ENCODE data around the gene FDXR.
A peak's percentile ranks its signal among the peaks of the same experiment; 100 is the strongest.

Gene FDXR

DNA sequence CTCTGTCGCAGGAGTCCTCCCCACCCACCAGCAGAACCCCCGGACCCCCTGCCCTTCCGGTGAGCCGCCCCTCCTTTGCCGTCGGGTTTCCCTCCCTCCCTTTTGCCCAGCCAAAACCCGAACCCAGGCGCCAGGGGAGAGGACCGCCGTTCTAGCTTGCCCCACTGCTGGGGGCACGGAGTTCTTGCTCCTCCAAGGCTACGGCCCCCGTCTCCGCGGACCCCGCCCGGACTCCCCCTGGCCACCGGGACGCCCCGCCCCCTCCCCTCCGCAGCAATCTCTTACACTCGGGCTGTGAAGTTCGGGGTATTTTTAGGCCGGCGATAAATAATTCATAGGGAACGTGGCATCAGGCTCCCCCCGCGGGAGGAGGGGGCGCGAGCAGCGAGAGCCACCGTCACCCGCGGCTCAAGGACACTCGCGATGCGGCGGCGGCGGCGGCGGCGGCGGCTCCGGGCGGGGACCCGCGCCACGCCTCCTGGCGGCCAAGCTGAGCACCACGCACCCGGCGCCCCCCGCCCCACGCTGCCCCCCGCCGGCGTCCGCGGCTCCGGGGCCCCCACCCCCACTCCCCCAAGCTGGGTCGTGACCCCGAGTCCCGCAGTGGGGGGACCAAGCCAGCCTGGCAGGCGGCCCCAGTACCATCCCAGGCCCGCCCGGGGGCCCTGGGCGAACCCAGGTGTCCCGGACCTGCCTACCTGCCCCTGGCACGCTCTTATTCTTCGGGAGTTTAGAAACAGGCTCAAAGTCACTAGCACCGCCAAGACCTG, 13.2 kb downstream of the FDXR start, which contains the start of gene GRIN2C:
GRIN2C (minus strand) TSS at position 427 of the 770 bp plus-strand sequence. CDS start 4,793 bp downstream, outside the sequence.
- no peak for DNase-seq (ENCODE audit: low read depth in 1 of 2, low spot score in 1 of 2)

- no peak for DNase-seq (ENCODE audit: low read depth in 1 of 2, low spot score in 1 of 2)
Observed at GRCh38 chr17:74858672-74859458, 13.9 kb downstream of the FDXR start.

DNA sequence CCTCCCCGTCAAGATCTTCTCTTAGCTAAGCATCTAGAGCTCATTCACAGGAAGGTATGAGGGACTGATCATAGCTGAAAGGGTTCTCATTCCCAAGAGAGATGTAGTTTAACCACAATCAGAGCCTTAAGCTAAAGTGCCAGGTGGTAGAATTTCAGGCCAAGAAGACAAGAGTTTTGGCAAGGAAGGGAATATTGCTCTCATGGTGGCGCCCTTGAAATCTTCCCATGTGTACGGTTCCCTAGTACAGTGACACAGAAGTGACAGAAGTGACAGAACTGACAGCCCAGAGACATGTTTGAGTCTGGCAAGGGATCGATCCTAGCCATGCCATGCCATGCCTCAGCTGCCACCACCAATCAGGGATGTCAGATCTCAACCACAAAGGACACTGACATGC, 15.6 kb downstream of the FDXR start:
- no peak for DNase-seq (ENCODE audit: low read depth in 1 of 2, low spot score in 1 of 2)

- DNase-seq (ENCODE audit: low read depth in 1 of 2, low spot score in 1 of 2) = no peak
Observed at GRCh38 chr17:74856112-74856511, 16.7 kb downstream of the FDXR start.

DNA sequence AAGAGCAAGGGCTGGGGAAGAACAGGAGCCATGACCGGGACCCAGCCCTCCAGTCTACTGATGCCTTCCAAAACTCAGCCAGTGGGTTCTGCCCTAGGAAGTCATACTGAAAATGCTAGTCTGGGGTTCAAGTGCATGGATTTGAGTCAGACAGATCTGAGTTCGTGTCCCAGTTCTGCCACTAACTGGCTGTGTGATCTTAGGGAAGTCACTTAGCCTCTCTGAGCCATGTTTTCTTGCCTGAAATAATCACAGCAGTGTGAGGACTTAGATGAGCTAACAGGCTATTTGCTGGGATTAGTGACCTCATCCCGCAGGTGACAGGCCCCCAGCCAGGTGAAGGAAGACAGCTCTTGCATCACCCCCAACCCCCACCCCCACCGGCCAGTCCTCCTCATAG, 17.5 kb downstream of the FDXR start:
- no peak for DNase-seq (ENCODE audit: low read depth in 1 of 2, low spot score in 1 of 2)

DNA sequence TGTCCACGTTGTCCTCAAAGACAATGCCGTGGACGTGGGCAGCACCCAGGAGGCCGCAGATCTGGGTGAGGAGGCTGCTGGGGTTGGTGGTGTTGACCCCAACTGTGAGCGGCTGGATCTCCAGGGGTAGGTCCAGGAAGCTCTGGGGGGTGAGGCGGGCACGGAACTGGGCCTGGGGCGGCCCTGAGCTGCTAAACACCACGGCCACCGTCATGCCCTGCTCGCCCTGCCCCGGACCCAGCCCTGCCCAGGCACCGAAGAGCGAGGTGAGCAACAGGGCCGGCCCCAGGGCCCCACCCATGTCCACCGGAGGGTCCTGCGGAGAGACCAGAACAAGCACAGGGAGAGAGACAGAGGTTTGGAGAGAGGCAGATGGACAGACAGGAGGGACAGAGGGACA, 18.0 kb downstream of the FDXR start:
- no peak for DNase-seq (ENCODE audit: low read depth in 1 of 2, low spot score in 1 of 2)

DNA sequence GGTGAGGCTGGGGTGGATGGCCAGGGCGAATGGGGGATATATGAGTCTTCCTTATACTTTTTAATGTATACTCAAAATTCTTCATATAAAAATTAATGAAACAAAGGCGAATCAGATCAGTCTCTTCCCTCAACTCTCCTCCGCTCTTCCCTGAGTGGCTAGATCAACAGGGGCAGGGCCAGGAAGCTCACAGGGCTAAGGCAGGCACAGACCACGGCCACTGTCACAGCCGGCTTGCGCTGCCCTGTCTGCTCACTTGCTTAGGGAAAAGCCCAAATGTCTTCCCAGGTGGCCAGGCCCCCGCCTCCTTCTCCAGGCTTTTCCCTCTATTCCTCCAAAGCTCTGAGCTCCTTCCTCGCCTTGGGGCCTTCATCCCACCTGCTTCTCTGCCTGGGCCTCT, 19.1 kb downstream of the FDXR start:
- DNase-seq (ENCODE audit: low read depth in 1 of 2, low spot score in 1 of 2) = no peak

DNA sequence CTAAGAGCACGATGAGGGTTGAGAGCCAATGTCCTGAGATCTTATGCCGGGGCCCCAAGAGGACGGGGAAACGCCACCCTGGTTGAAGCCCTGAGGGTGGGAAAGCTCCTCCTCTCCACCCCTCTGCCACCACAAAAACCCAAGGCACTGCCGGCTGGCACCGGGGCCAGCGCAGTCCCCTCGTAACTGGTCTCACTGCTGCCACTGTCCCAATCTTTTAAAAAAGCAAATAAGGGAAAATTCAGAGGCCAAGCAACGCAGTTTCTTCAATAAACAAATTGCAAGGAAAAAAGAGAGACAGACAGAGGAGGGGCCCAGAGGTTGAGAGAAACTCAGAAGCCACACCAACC, 19.8 kb downstream of the FDXR start:
- no peak for DNase-seq (ENCODE audit: low read depth in 1 of 2, low spot score in 1 of 2)

DNA sequence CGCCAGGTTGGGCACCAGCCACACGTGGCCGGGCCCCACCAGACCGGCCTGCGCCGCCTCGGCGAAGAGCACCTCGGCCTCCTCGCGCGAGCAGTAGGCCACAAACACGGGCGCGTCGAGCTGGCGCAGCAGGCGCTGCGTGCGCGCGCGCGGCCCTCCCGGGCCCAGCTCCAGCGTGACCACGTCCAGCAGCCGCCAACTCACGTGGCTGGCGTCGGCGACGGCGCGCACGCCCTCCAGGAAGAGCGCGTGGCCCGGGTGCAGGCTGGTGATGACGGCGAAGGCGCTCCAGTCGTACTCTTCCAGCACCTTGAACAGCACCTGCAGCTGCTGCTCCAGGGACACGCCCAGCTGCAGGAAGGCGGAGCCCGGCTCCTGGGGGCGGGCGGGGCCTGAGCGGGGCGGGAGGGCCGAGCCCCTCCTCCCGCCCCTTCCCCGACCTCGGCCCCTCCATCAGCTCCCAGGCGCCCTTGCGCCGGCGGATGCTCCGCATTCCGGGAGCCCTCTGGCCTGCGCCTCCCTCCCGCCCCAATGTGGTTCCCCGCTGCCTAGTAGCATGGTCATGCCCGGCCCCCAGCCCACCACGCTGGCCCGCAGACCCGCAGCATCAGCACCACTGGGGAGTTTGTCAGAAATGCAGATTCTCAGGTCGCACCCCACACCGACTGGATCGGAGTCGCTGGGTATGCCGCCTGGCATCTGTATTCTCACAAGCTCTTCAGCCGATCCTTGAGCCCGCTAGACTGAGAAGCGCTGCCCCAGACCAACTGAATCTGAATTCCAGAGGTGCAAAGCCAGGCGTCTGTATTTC, 20.4 kb downstream of the FDXR start:
- peak; percentile 31 to 53 for DNase-seq (ENCODE audit: low read depth in 1 of 2, low spot score in 1 of 2)

GRCh38 chr17:74851612-74852236, 21.1 kb downstream of the FDXR start:
- DNase-seq (ENCODE audit: low read depth in 1 of 2, low spot score in 1 of 2) = no peak

GRCh38 chr17:74850914-74851313, 21.9 kb downstream of the FDXR start:
- no peak for DNase-seq (ENCODE audit: low read depth in 1 of 2, low spot score in 1 of 2)

DNA sequence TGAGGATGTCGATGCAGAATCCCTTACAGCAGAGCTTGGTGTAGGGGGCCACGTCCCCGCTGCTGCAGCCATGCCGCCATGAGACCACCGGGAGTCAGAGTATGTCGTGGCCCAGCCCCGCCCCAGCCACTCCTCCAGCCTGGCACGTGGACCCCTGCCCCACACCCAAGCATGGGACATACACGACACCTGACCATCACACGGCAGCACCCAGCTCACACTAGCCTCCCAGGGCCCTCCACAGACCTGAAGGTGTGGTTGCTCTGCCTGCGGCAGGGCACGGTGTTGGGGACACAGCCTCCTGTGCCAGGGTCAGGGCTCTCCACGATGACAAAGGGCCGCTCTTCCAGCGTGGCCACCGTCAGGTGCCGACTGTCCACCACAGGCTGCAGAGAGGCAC, 22.5 kb downstream of the FDXR start:
- DNase-seq (ENCODE audit: low read depth in 1 of 2, low spot score in 1 of 2) = no peak

- no peak for DNase-seq (ENCODE audit: low read depth in 1 of 2, low spot score in 1 of 2)
Observed at GRCh38 chr17:74848656-74849399, 24.0 kb downstream of the FDXR start.

GRCh38 chr17:74846621-74847020, 26.2 kb downstream of the FDXR start:
- DNase-seq (ENCODE audit: low read depth in 1 of 2, low spot score in 1 of 2) = no peak

GRCh38 chr17:74843352-74843627, 29.5 kb downstream of the FDXR start:
- no peak for DNase-seq (ENCODE audit: low read depth in 1 of 2, low spot score in 1 of 2)

GRCh38 chr17:74842599-74843351, 30.0 kb downstream of the FDXR start:
- DNase-seq (ENCODE audit: low read depth in 1 of 2, low spot score in 1 of 2) = no peak

DNA sequence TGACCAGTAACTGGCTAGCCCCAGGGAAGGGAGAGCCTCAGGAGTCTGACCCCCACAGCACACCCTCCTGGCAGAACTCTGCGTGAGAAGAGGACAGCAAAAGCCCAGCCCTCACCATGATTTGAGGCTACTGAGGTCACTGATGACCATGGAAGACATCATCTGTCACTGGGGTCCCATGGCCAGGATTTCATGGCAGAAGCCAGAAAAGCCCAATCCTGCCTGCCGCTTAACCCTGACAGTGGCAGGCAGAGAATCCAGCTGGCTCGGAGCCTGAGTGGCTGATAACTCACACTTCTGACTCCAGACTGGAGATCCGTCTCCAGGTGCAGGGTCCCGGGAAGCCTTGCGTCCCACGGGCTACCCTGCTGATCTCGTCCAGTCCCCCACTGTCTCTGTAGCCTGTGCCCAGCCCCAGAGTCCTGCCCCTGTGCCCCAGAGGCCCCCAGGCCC, 30.6 kb downstream of the FDXR start:
- no peak for DNase-seq (ENCODE audit: low read depth in 1 of 2, low spot score in 1 of 2)

GRCh38 chr17:74840989-74841666, 31.7 kb downstream of the FDXR start:
- no peak for DNase-seq (ENCODE audit: low read depth in 1 of 2, low spot score in 1 of 2)
